CD4-positive, alpha-beta T cell (primary cell): ENCODE data around the gene C11orf54. TPM values are rescaled to one million over a fixed set of nuclear protein-coding genes. Genes with fewer than 3 reads are reported as not detected.

Experiments used
- ATAC-seq: fragments of 200-7000 bp; cut with Tn5 transposase; one replicate; pipeline ENCODE4 v1.10.0; 2022; ENCODE audit warnings: mild to moderate bottlenecking; ENCODE audit not compliant: poor library complexity
- CTCF ChIA-PET: fragments of 350-600 bp; sonication (Branson Sonifier 250); formaldehyde crosslinking; loops from one replicate; lab custom pipeline; 2021; ENCODE audit warnings: antibody characterized with exemption, inconsistent platforms; lab: Charles Lee
- POLR2A ChIA-PET: fragments of 350-600 bp; sonication (Branson Sonifier 250); formaldehyde crosslinking; loops from one replicate; lab custom pipeline; 2021; ENCODE audit warnings: antibody characterized with exemption, inconsistent platforms; lab: Charles Lee
- DNase-seq, 14 experiments: peaks; one replicate each; pipeline ENCODE4 v3.0.0-alpha.2; 2013 to 2020; ENCODE audit warnings: mixed read lengths in 2 of 14
- H3K27ac ChIP-seq, 2 donors: one replicate each; pipeline versions ENCODE4 v1.5.1 to v1.7.0; 2013; ENCODE audit warnings: low read length in 2 of 2, low read depth in 1 of 2, mild to moderate bottlenecking in 1 of 2
- H3K27me3 ChIP-seq, 2 experiments: 1 replicate in 1 of 2; 2 replicates in 1 of 2; pipeline versions ENCODE4 v1.6.1 to v1.7.0; 2013; ENCODE audit warnings: low read length in 2 of 2, control low read depth in 1 of 2, mild to moderate bottlenecking in 1 of 2, moderate library complexity in 1 of 2; ENCODE audit not compliant: insufficient read depth in 2 of 2, control insufficient read depth in 1 of 2
- H3K36me3 ChIP-seq: one replicate; pipeline ENCODE4 v1.6.1; 2013; ENCODE audit warnings: low read length, control low read depth; ENCODE audit not compliant: insufficient read depth
- H3K4me1 ChIP-seq: one replicate; pipeline ENCODE4 v1.6.1; 2013; ENCODE audit warnings: low read length, control low read depth; ENCODE audit not compliant: insufficient read depth
- H3K4me3 ChIP-seq: one replicate; pipeline ENCODE4 v1.5.1; 2013; ENCODE audit warnings: mild to moderate bottlenecking, low read length, moderate library complexity
- H3K9me3 ChIP-seq, 2 experiments: 1 replicate in 1 of 2; 2 replicates in 1 of 2; pipeline versions ENCODE4 v1.6.1 to v1.7.0; 2013; ENCODE audit warnings: low read length in 2 of 2, mild to moderate bottlenecking in 2 of 2, control low read depth in 1 of 2, moderate library complexity in 1 of 2; ENCODE audit not compliant: control insufficient read depth in 1 of 2, insufficient read depth in 1 of 2
- H3K27ac Mint-ChIP-seq: one replicate; pipeline ENCODE4 v1.8.0; 2020; ENCODE audit warnings: mixed read lengths
- H3K27me3 Mint-ChIP-seq: one replicate; pipeline ENCODE4 v1.8.0; 2021; ENCODE audit warnings: mixed read lengths
- H3K36me3 Mint-ChIP-seq: one replicate; pipeline ENCODE4 v1.8.0; 2021; ENCODE audit warnings: low read depth, mixed read lengths
- H3K4me1 Mint-ChIP-seq: one replicate; pipeline ENCODE4 v1.8.0; 2021; ENCODE audit warnings: low read depth, mixed read lengths
- H3K4me3 Mint-ChIP-seq: one replicate; pipeline ENCODE4 v1.8.0; 2020; ENCODE audit warnings: mild to moderate bottlenecking, mixed read lengths
- H3K9me3 Mint-ChIP-seq: one replicate; pipeline ENCODE4 v1.8.0; 2020; ENCODE audit warnings: mixed read lengths
- intact Hi-C, 2 experiments: fragments of 100-400 bp; cut with DNase I in 1 of 2; cut with micrococcal nuclease in 1 of 2; formaldehyde crosslinking; loops; one replicate each; pipeline versions ENCODE4 v1.15.1 to v1.9.0; 2023 to 2025; cut with DNase I, micrococcal nuclease
- polyA plus RNA-seq, 2 donors: library from polyadenylated mRNA; unstranded; fragments of 120-200 nt; gene quantifications; one replicate each; pipeline ENCODE4 v1.2.1, GENCODE V29; 2013
- total RNA-seq, 174 experiments: library from RNA in 2 of 174; stranded (reverse) in 2 of 174; gene quantifications; one replicate each; pipeline ENCODE4 v1.2.3 and lab custom pipeline; 2021 to 2026
- TF ChIP-seq, protein P1 (sequence below): fragments of 200-600 bp; IDR thresholded peaks from one replicate; pipeline ENCODE4 v1.8.0; 2022; ENCODE audit warnings: antibody characterized with exemption, mild to moderate bottlenecking

The C11orf54 gene
- 1 to 10 TPM; 6.8 to 8.0 TPM for total RNA-seq
- polyA plus RNA-seq (2013, experiment 1 of 2), result 16.8 TPM
- polyA plus RNA-seq (2013, experiment 2 of 2), result 18.6 TPM
- 6.1 to 34.9 (median 17.1) reads per million in 172 experiments for total RNA-seq (lab: John Stamatoyannopoulos, UW)

- H3K4me3 ChIP-seq, result peak within 1 kb of the TSS; percentile 88
- H3K36me3 Mint-ChIP-seq, result peaks cover 59% of the 10 kb centered on the region
- H3K9me3 ChIP-seq, result no peaks in the 10 kb centered on the region
- peak within 1 kb of the TSS; percentile 98 for H3K27ac Mint-ChIP-seq
- H3K27me3 Mint-ChIP-seq, result no peaks in the 10 kb centered on the region
- intact Hi-C loops, result loop anchor here (1.0 to 5.0 kb wide), 5 partner anchors 42 to 1231 kb away; partner anchors contain the start of genes ANKRD49 (in 1 of the 2), CEP295 (in 1 of the 2), CWC15 (in 1 of the 2) and KDM4D (in 1 of the 2)
- ChIA-PET CTCF (interaction anchor here (1.0 to 2.5 kb wide), 5 partner anchors 10 to 56 kb away, joined by 3 to 18 read pairs (median 4); partner anchors contain the start of gene MED17), POLR2A (interaction anchor here (0.6 to 3.3 kb wide), 31 partner anchors 10 to 1490 kb away, joined by 3 to 149 read pairs (median 4); partner anchors contain the start of genes ANKRD49, CEP295, CWC15 and ENDOD1)
- peak within 1 kb of the TSS; percentile 98 for H3K4me3 Mint-ChIP-seq
- ATAC-seq (peak; percentile 90), DNase-seq (peak; percentile 92 to 99 (median 96))
- peak within 1 kb of the TSS; percentile 95 to 97 for H3K27ac ChIP-seq
- H3K9me3 Mint-ChIP-seq, result no peaks in the 10 kb centered on the region
- H3K36me3 ChIP-seq, result peaks cover 34% of the 10 kb centered on the region
- TF ChIP-seq, protein P1, sequence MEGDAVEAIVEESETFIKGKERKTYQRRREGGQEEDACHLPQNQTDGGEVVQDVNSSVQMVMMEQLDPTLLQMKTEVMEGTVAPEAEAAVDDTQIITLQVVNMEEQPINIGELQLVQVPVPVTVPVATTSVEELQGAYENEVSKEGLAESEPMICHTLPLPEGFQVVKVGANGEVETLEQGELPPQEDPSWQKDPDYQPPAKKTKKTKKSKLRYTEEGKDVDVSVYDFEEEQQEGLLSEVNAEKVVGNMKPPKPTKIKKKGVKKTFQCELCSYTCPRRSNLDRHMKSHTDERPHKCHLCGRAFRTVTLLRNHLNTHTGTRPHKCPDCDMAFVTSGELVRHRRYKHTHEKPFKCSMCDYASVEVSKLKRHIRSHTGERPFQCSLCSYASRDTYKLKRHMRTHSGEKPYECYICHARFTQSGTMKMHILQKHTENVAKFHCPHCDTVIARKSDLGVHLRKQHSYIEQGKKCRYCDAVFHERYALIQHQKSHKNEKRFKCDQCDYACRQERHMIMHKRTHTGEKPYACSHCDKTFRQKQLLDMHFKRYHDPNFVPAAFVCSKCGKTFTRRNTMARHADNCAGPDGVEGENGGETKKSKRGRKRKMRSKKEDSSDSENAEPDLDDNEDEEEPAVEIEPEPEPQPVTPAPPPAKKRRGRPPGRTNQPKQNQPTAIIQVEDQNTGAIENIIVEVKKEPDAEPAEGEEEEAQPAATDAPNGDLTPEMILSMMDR, result no peak
- peaks cover 22% of the 10 kb centered on the region for H3K4me1 ChIP-seq
- H3K27me3 ChIP-seq, result no peaks in the 10 kb centered on the region
- H3K4me1 Mint-ChIP-seq, result peaks cover 76% of the 10 kb centered on the region
Measured at GRCh38 chr11:93741094-93741881, at the start of gene C11orf54, which contains the start of gene TAF1D. Gene C11orf54 (plus strand): TSS chr11:93741672. CDS start chr11:93747394, 5,722 bp downstream. Gene TAF1D (minus strand): TSS chr11:93741495. CDS start chr11:93739304, 2,191 bp downstream.

DNA sequence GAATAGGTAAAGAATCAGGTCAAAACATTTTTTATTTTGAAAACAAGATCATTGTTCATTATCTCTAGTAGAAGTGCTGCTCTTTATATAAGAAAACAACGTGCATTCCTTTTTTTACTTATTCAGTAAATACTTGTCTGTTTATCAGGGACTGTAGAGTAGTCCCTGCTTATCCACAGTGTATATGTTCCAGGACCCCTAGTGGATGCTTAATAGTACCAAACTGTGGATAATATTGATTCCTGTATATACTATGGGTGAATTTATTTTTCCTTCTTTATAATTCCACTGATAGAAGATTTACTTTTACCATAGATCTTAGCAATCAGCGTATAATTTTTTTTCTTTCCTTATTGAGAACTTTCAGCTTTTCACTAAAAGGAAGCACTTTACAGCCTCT lies 47.4 kb upstream of the C11orf54 start:
- Histone ChIP-seq H3K27ac (no peak overlapping the region), H3K4me3 (no peak overlapping the region), H3K27me3 (no peaks in the 10 kb centered on the region), H3K4me1 (no peaks in the 10 kb centered on the region), H3K36me3 (peaks cover 70% of the 10 kb centered on the region), H3K9me3 (no peaks in the 10 kb centered on the region)
- Mint-ChIP-seq H3K9me3 (no peaks in the 10 kb centered on the region), H3K27me3 (no peaks in the 10 kb centered on the region), H3K4me3 (no peak overlapping the region), H3K4me1 (no peaks in the 10 kb centered on the region), H3K36me3 (peaks cover 82% of the 10 kb centered on the region), H3K27ac (no peak overlapping the region)
- intact Hi-C loops, result no loop called here
- ATAC-seq (no peak), DNase-seq (no peak)
- POLR2A ChIA-PET, result no interaction called here
- TF ChIP-seq, protein P1, result no peak
- CTCF ChIA-PET, result no interaction called here

GRCh38 chr11:93694557-93694956 lies 46.9 kb upstream of the C11orf54 start:
- ChIA-PET POLR2A (no interaction called here), CTCF (no interaction called here)
- H3K9me3 Mint-ChIP-seq, result no peaks in the 10 kb centered on the region
- no peaks in the 10 kb centered on the region for H3K4me1 Mint-ChIP-seq
- H3K36me3 Mint-ChIP-seq, result peaks cover 82% of the 10 kb centered on the region
- H3K4me1 ChIP-seq, result no peaks in the 10 kb centered on the region
- ATAC-seq, result no peak
- TF ChIP-seq, protein P1, result no peak
- no peak overlapping the region for H3K4me3 Mint-ChIP-seq
- no peak overlapping the region for H3K27ac Mint-ChIP-seq
- no peak for DNase-seq
- no peaks in the 10 kb centered on the region for H3K27me3 Mint-ChIP-seq
- no peak overlapping the region for H3K4me3 ChIP-seq
- H3K27ac ChIP-seq, result no peak overlapping the region
- intact Hi-C loops, result no loop called here
- no peaks in the 10 kb centered on the region for H3K9me3 ChIP-seq
- no peaks in the 10 kb centered on the region for H3K27me3 ChIP-seq
- peaks cover 71% of the 10 kb centered on the region for H3K36me3 ChIP-seq
